HepG2 (cell line): ENCODE data around the gene TCF7L2. TPM values are rescaled to one million over a fixed set of nuclear protein-coding genes. Genes with fewer than 3 reads are reported as not detected.

ENCODE experiments used
- ATAC-seq: fragments of 200-7000 bp; cut with Tn5 transposase; 3 replicates; pipeline ENCODE4 v1.9.1; 2020; ENCODE audit warnings: mild to moderate bottlenecking, moderate library complexity
- BruUV-seq: library from RNA; stranded (reverse); fragments of 400-500 nt; replicated peaks from 2 replicates; lab custom pipeline; 2021; lab: Mats Ljungman, UMichigan
- CTCF ChIA-PET: fragments of 300-600 bp; formaldehyde crosslinking; extraction: SDS; loops from one replicate; lab custom pipeline; 2021; ENCODE audit warnings: low total read pairs, inconsistent platforms, low intra/inter-chr PET ratio; lab: Yijun Ruan, JAX
- POLR2A ChIA-PET: fragments of 350-600 bp; sonication (Branson Sonifier 250); formaldehyde crosslinking; loops from one replicate; lab custom pipeline; 2020; ENCODE audit warnings: antibody characterized with exemption, inconsistent platforms; lab: Yijun Ruan, JAX
- DNase-seq: peaks from one replicate; pipeline ENCODE4 v3.0.0-alpha.2; 2015; ENCODE audit warnings: low spot score
- FAIRE-seq: peaks from 3 replicates; lab custom pipeline; 2011; peaks lifted over from hg19 to GRCh38; lab: Jason Lieb, UNC
- H2AFZ ChIP-seq: one replicate; pipeline ENCODE4 v1.6.1; 2011; ENCODE audit warnings: low read length, inconsistent platforms
- H3K27ac ChIP-seq: fragments of 300-600 bp; 3 replicates; pipeline ENCODE4 v1.8.0; 2011; ENCODE audit warnings: mixed run types, mild to moderate bottlenecking, mixed read lengths, low read length, inconsistent platforms; ENCODE audit not compliant: insufficient read depth; ENCODE audit errors: extremely low read length
- H3K27me3 ChIP-seq, 2 experiments: fragments of 200-600 bp in 1 of 2; 2 replicates in 1 of 2; 3 replicates in 1 of 2; pipeline versions ENCODE4 v1.6.0 to v1.8.0; 2011; ENCODE audit warnings: low read length in 2 of 2, mild to moderate bottlenecking in 2 of 2, moderate library complexity in 2 of 2, inconsistent platforms in 1 of 2; ENCODE audit not compliant: insufficient read depth in 2 of 2, control insufficient read depth in 1 of 2
- H3K36me3 ChIP-seq, 2 experiments: fragments of 200-600 bp in 1 of 2; replicated peaks in 1 of 2; 2 replicates in 1 of 2; 3 replicates in 1 of 2; pipeline versions ENCODE4 v1.5.1 to v1.8.0; 2011; ENCODE audit warnings: low read length in 2 of 2, inconsistent platforms in 1 of 2; ENCODE audit not compliant: insufficient read depth in 2 of 2, control insufficient read depth in 1 of 2
- H3K4me1 ChIP-seq: 2 replicates; pipeline ENCODE4 v1.5.1; 2012; ENCODE audit warnings: low read length, inconsistent platforms; ENCODE audit not compliant: insufficient read depth
- H3K4me2 ChIP-seq: 2 replicates; pipeline ENCODE4 v1.6.0; 2011; ENCODE audit warnings: low read depth, low read length, inconsistent platforms
- H3K4me3 ChIP-seq, 3 experiments: fragments of 200-600 bp in 1 of 3; sonication (generic), shearing (Covaris generic) in 1 of 3; replicated peaks in 1 of 3; 2 replicates each; pipeline ENCODE4 v1.5.1; 2011 to 2016; ENCODE audit warnings: low read length in 3 of 3, inconsistent platforms in 2 of 3, low read depth in 2 of 3, mild to moderate bottlenecking in 2 of 3, control low read depth in 1 of 3, mixed read lengths in 1 of 3; ENCODE audit not compliant: insufficient read depth in 1 of 3
- H3K79me2 ChIP-seq: one replicate; pipeline ENCODE4 v1.6.1; 2011; ENCODE audit warnings: low read length, inconsistent platforms; ENCODE audit not compliant: insufficient read depth
- H3K9ac ChIP-seq: 2 replicates; pipeline ENCODE4 v1.6.0; 2011; ENCODE audit warnings: mild to moderate bottlenecking, low read depth, low read length, inconsistent platforms; ENCODE audit not compliant: insufficient read depth
- H3K9me3 ChIP-seq: 2 replicates; pipeline ENCODE4 v1.5.1; 2012; ENCODE audit warnings: mild to moderate bottlenecking, low read length
- H4K20me1 ChIP-seq: 2 replicates; pipeline ENCODE4 v1.6.0; 2011; ENCODE audit warnings: inconsistent platforms, mild to moderate bottlenecking, low read length, moderate library complexity; ENCODE audit not compliant: insufficient read depth
- BATF2 ChIP-seq: sonication (generic); formaldehyde crosslinking; IDR thresholded peaks from 2 replicates; pipeline ENCODE4 v1.8.0; 2022; ENCODE audit warnings: mild to moderate bottlenecking, missing genetic modification reagents, moderate library complexity
- IKZF1 ChIP-seq: fragments of 450-650 bp; IDR thresholded peaks from 2 replicates; pipeline ENCODE4 v1.7.1; 2016
- RBM22 ChIP-seq: fragments of 200-400 bp; formaldehyde crosslinking; optimal IDR thresholded peaks from 2 replicates; pipeline ENCODE3; 2017; ENCODE audit warnings: mild to moderate bottlenecking, low read length, moderate library complexity
- ZNF205 ChIP-seq: IDR thresholded peaks from 2 replicates; pipeline ENCODE4 v1.6.1; 2018; ENCODE audit warnings: missing biosample characterization, missing genetic modification reagents
- ZNF761 ChIP-seq: sonication (generic); formaldehyde crosslinking; conservative IDR thresholded peaks from 2 replicates; pipeline ENCODE4 v1.4.0; 2020; ENCODE audit warnings: mild to moderate bottlenecking, missing genetic modification reagents
- ZNF879 ChIP-seq: sonication (generic); formaldehyde crosslinking; IDR thresholded peaks from 2 replicates; pipeline ENCODE4 v1.8.1; 2023; ENCODE audit warnings: missing genetic modification reagents
- WGBS: methylation state at CpG from one replicate; pipeline ENCODE4 v1.1.6; 2017; ENCODE audit warnings: low lambda C conversion rate; 5-methylcytosine and 5-hydroxymethylcytosine counted together
- in situ Hi-C: cut with HindIII; loops from 2 replicates; pipeline ENCODE4 v1.10.0; 2017; ENCODE audit warnings: low pct_unique_long_range_greater_than_20kb; ENCODE audit not compliant: extremely low pct_ligation_motif_present
- intact Hi-C: fragments of 100-400 bp; cut with micrococcal nuclease; formaldehyde crosslinking; loops from one replicate; pipeline ENCODE4 v1.10.0; 2022; ENCODE audit not compliant: unreplicated experiment
- polyA plus RNA-seq, 8 experiments: library from polyadenylated mRNA; depleted of rRNA in 3 of 8; stranded (reverse) in 7 of 8; unstranded in 1 of 8; fragments of >200 nt; fragmentation: Illumina TruSeq in 4 of 8; extraction: Trizol in 4 of 8; gene quantifications; 2 replicates each; pipeline versions ENCODE4 v1.2.1 to v1.2.3, GENCODE V29; 2011 to 2016; ENCODE audit warnings: low read depth in 4 of 8, missing spikeins in 1 of 8, mixed read lengths in 1 of 8; ENCODE audit not compliant: insufficient read depth in 1 of 8
- total RNA-seq, 5 experiments: library from RNA; depleted of rRNA; stranded (reverse); fragments of >200 nt; fragmentation: Illumina TruSeq; extraction: Trizol; gene quantifications; 2 replicates each; pipeline ENCODE4 v1.2.3, GENCODE V29; 2016; ENCODE audit warnings: low read depth in 1 of 5
- TF ChIP-seq, protein P1 (sequence below): sonication (generic); formaldehyde crosslinking; IDR thresholded peaks from 2 replicates; pipeline ENCODE4 v1.5.1; 2020; ENCODE audit warnings: missing genetic modification reagents, mild to moderate bottlenecking, borderline replicate concordance

The TCF7L2 gene
- total and polyA plus RNA-seq, 2 of the 13 experiments (the other 11 are each of a cell fraction or from before 2014, with no cell fraction given), result 3.9 to 13.7 TPM

DNA sequence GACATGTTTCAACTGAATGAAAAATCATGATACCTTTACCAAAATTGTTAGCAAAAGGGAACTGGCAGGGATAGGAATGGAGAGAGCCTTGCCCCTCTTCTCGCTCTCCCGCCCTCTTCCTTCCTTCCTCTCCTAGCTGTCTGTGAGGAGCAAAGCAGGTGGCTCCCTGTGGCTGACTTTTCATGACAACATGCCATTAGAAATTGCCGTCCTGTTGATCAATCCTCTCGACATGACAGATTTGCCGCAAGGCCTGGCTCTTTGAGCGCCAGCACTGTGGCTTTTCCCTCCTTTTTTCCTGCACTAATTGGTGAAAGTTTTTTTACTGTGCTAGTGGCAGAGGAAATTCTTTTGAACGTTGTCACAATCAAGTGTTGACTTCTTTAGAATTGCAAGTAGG is 171.1 kb downstream of the TCF7L2 start (continued):
- TF ChIP-seq ZNF205 (no peak), ZNF879 (no peak), IKZF1 (no peak), ZNF761 (CRISPR knock-in tag) (no peak)

GRCh38 chr10:113122947-113123346 is 172.9 kb downstream of the TCF7L2 start:
- Histone ChIP-seq H3K27ac (no peak overlapping the region), H3K9me3 (no peaks in the 10 kb centered on the region), H3K4me3 (no peak overlapping the region), H3K9ac (no peak overlapping the region), H3K36me3 (peaks cover 0 to 8% of the 10 kb centered on the region in 2 experiments), H3K79me2 (peaks cover 43% of the 10 kb centered on the region)
- ChIA-PET CTCF (no interaction called here), POLR2A (no interaction called here)
- no TSS peak for BruUV-seq
- TF ChIP-seq BATF2, result no peak
- TF ChIP-seq RBM22, result peak; percentile 29
- TF ChIP-seq, protein P1, sequence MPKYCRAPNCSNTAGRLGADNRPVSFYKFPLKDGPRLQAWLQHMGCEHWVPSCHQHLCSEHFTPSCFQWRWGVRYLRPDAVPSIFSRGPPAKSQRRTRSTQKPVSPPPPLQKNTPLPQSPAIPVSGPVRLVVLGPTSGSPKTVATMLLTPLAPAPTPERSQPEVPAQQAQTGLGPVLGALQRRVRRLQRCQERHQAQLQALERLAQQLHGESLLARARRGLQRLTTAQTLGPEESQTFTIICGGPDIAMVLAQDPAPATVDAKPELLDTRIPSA (CRISPR knock-in tag), result no peak
- TF ChIP-seq, all 625 proteins: peak for 1
- 87% methylated on average over 9 of the region's 9 CpGs for WGBS
- Histone ChIP-seq H3K4me2 (no peak overlapping the region), H4K20me1 (peaks cover 33% of the 10 kb centered on the region), H2AFZ (no peak overlapping the region), H3K27me3 (no peaks in the 10 kb centered on the region), H3K4me1 (peaks cover 14% of the 10 kb centered on the region; the same call in 1 of the 2 replicates)
- DNase-seq (no peak), ATAC-seq (no peak), FAIRE-seq (no peak)
- intact Hi-C loops, result loop anchor here (10.0 kb wide), 1 partner anchor 262 kb away; no protein-coding TSS in a partner anchor
- in situ Hi-C loops, result loop anchor here (25.0 kb wide), 1 partner anchor 561 kb away; no protein-coding TSS in a partner anchor
